ENCODE measurements around the gene KLHL41.
"Not testable (repeated sequence)": the region's sequence is repeated elsewhere in the genome, so short reads cannot be mapped to it uniquely, and the experiment has no call there.

Gene KLHL41

DNA sequence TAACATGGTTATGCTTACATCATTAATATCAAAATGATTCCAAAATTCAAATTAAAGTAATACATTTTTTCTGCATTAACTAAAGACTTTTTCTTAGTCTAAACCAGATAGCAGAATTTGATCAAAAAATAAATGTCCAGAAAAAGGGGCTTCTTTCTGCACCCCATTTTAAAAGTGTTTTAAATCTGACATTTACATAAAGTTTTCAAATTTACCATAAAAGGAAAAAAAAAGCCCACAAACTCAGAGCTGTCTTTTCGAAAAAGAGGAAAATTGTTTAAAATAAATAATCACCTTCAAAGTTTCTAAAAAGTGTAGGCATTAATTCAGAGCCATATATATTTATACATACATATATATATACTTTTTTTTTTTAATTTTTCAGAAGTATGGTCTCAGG lies 62.7 kb downstream of the KLHL41 start:
- DNase-seq (ENCODE audit: low read depth, low spot score): no peak

GRCh38 chr2:169572821-169573159 lies 63.3 kb downstream of the KLHL41 start:
- no peak for DNase-seq (ENCODE audit: low read depth, low spot score)

DNA sequence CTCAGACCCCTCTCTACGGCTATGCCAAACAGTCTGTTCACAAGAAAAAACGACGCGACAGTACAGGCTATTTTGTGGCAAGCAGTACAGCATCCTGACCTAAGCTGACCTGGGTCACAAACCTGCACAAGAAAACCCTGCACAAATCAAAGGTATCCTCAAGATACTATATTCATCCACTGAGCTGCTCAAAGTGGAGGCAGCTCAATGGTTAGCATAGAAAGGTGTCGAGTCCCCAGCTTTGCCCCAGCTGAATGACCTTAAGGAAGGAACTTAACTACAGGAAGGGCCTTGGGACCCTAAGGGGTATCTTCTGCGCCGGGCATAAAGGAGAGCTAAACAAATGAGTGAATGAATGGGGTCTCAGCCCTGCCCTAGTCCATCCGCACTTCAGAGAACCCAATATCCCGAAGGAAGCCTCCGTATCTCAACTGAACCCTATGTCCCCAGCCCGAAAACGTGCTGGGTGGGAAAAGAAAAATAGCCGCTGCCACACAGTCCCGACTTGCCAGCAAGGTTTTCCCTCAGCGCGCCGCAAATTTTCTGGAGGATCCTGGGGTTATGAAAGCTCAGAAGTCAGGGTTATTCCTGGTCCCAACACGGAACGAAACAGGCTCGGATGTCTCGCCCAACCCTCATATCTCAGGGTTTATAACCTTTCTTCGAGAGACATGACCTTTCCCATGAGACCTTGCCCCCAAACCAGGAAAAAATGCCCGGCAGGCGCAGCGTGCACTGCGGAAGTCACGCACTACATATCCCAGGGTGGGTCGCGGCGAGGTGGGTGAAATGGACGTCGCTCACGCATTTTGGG lies 63.9 kb downstream of the KLHL41 start, which contains the start of gene FASTKD1:
Gene FASTKD1 (minus strand): TSS at position 706 of the 814 bp plus-strand sequence. CDS start 1,836 bp downstream, outside the sequence.
- peak; percentile 95 for DNase-seq (ENCODE audit: low read depth, low spot score)

DNA sequence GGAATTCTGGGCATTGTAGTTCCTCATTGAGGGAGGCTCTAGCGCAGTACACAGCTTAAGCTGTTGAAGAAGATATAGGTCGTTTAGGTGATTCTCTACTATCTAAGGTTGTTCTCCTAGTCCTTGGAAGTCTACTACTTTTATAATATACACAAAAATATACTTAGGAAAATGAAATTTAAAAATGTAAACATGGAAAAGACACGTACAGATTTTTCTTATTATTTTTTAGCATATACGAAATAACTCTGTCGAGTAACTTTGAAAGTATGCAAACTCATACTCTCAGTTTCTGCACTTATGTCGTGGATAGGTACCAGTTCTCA lies 64.4 kb downstream of the KLHL41 start:
- DNase-seq (ENCODE audit: low read depth, low spot score): no peak

DNA sequence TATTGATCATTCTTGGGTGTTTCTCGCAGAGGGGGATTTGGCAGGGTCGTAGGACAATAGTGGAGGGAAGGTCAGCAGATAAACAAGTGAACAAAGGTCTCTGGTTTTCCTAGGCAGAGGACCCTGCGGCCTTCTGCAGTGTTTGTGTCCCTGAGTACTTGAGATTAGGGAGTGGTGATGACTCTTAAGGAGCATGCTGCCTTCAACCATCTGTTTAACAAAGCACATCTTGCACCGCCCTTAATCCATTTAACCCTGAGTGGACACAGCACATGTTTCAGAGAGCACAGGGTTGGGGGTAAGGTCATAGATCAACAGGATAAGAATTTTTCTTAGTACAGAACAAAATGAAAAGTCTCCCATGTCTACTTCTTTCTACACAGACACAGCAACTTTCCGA lies 65.0 kb downstream of the KLHL41 start:
- not testable (repeated sequence) for DNase-seq (ENCODE audit: low read depth, low spot score)

- not testable (repeated sequence) for DNase-seq (ENCODE audit: low read depth, low spot score)
These were observed 65.8 kb downstream of the KLHL41 start for GRCh38 chr2:169575264-169575663.

All from ELF-1 (cell line).